Breast epithelium (tissue), 3 donors: ENCODE measurements around the gene RRP15.
"Not testable (repeated sequence)": the region's sequence is repeated elsewhere in the genome, so short reads cannot be mapped to it uniquely, and the experiment has no call there.

ENCODE experiments used
- CTCF ChIP-seq, 3 donors: fragments of 450-650 bp; IDR thresholded peaks; one replicate each; pipeline ENCODE4 v1.5.1; 2016 to 2017; ENCODE audit warnings: antibody characterized with exemption in 3 of 3, mild to moderate bottlenecking in 3 of 3, moderate library complexity in 3 of 3
- POLR2A ChIP-seq: fragments of 450-650 bp; IDR thresholded peaks from one replicate; pipeline ENCODE4 v1.6.1; 2016; ENCODE audit warnings: antibody characterized with exemption, mild to moderate bottlenecking, moderate library complexity

GRCh38 chr1:218320182-218320581 is 35.1 kb downstream of the RRP15 start:
- not testable (repeated sequence) for TF ChIP-seq POLR2A; CTCF (IDR thresholded peaks at IDR 0.05)
